Thyroid gland (tissue), 4 donors: ENCODE measurements around the gene MAPK8IP3. TPM values are rescaled to one million over a fixed set of nuclear protein-coding genes. Genes with fewer than 3 reads are reported as not detected.
"Not testable (repeated sequence)": the region's sequence is repeated elsewhere in the genome, so short reads cannot be mapped to it uniquely, and the experiment has no call there.

ENCODE experiments used
- DNase-seq, 2 donors: peaks; one replicate each; pipeline ENCODE4 v3.0.0-alpha.2; 2019
- H3K27ac ChIP-seq, 3 donors: fragments of 200-600 bp; sonication (generic); 1 replicate in 2 of 3; 2 replicates in 1 of 3; pipeline ENCODE4 v1.5.1; 2016 to 2019; ENCODE audit warnings: mild to moderate bottlenecking in 1 of 3, moderate library complexity in 1 of 3
- H3K27me3 ChIP-seq: fragments of 200-600 bp; sonication (generic); one replicate; pipeline ENCODE4 v1.5.1; 2019
- H3K36me3 ChIP-seq, 2 donors: fragments of 200-600 bp; sonication (generic); one replicate each; pipeline ENCODE4 v1.5.1; 2016 to 2019
- H3K4me1 ChIP-seq, 2 donors: fragments of 200-600 bp; sonication (generic); one replicate each; pipeline ENCODE4 v1.5.1; 2017 to 2019
- H3K4me3 ChIP-seq, 3 donors: fragments of 200-600 bp; sonication (generic); replicated peaks in 1 of 3; 1 replicate in 2 of 3; 2 replicates in 1 of 3; pipeline ENCODE4 v1.5.1; 2016; ENCODE audit warnings: mild to moderate bottlenecking in 1 of 3
- H3K9me3 ChIP-seq: fragments of 200-600 bp; sonication (generic); one replicate; pipeline ENCODE4 v1.5.1; 2017
- POLR2A ChIP-seq, 2 donors: fragments of 450-650 bp; IDR thresholded peaks; one replicate each; pipeline ENCODE4 v1.6.1; 2017; ENCODE audit warnings: antibody characterized with exemption in 2 of 2, mild to moderate bottlenecking in 2 of 2, moderate library complexity in 1 of 2
- WGBS, 2 donors: methylation state at CpG; one replicate each; pipeline ENCODE4 v1.1.5; 2017; 5-methylcytosine and 5-hydroxymethylcytosine counted together
- intact Hi-C: fragments of 100-400 bp; cut with DNase I; formaldehyde crosslinking; loops from one replicate; pipeline ENCODE4 v1.15.1; 2023
- total RNA-seq, 4 donors: library from RNA; depleted of rRNA; stranded (reverse); fragments of >200 nt; gene quantifications; one replicate each; pipeline ENCODE4 v1.2.3, GENCODE V29; 2016
- TF ChIP-seq, protein P1 (sequence below), 6 experiments: fragments of 200-600 bp in 3 of 6; fragments of 450-650 bp in 3 of 6; sonication (generic) in 3 of 6; IDR thresholded peaks; one replicate each; pipeline ENCODE4 v1.5.1; 2016 to 2019; ENCODE audit warnings: antibody characterized with exemption in 6 of 6, mild to moderate bottlenecking in 2 of 6, inconsistent platforms in 1 of 6, moderate library complexity in 1 of 6

MAPK8IP3 gene
- total RNA-seq, 4 donors from 2014 or later = 45.7 to 137 (median 60.4) TPM

DNA sequence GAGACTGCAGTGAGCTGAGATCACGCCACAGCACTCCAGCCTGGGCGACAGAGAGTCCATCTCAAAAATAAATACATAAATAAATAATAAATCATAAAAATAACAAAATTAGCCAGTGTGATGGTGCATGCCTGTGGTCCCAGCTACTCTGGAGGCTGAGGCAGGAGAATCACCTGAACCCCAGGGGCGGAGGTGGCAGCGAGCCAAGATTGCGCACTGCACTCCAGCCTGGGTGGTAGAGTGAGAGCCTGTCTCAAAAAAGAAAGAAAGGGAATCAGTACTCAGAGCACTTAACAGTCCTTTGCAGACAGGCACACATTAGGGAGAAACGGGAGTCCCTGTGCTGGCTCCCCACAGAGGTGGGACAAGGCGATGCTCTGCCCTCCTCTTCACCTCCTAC, 25.1 kb downstream of the MAPK8IP3 start:
- Histone ChIP-seq H3K9me3 (no peaks in the 10 kb centered on the region), H3K27me3 (no peaks in the 10 kb centered on the region), H3K4me3 (no peak overlapping the region), H3K27ac (no peak overlapping the region), H3K36me3 (peaks cover 38 to 42% of the 10 kb centered on the region in 2 donors), H3K4me1 (no peaks in the 10 kb centered on the region)
- TF ChIP-seq, protein P1, sequence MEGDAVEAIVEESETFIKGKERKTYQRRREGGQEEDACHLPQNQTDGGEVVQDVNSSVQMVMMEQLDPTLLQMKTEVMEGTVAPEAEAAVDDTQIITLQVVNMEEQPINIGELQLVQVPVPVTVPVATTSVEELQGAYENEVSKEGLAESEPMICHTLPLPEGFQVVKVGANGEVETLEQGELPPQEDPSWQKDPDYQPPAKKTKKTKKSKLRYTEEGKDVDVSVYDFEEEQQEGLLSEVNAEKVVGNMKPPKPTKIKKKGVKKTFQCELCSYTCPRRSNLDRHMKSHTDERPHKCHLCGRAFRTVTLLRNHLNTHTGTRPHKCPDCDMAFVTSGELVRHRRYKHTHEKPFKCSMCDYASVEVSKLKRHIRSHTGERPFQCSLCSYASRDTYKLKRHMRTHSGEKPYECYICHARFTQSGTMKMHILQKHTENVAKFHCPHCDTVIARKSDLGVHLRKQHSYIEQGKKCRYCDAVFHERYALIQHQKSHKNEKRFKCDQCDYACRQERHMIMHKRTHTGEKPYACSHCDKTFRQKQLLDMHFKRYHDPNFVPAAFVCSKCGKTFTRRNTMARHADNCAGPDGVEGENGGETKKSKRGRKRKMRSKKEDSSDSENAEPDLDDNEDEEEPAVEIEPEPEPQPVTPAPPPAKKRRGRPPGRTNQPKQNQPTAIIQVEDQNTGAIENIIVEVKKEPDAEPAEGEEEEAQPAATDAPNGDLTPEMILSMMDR (IDR thresholded peaks at IDR 0.05) = no peak
- no peak for TF ChIP-seq POLR2A (IDR thresholded peaks at IDR 0.05)
- intact Hi-C loops = no loop called here
- DNase-seq = no peak
- 95 to 97% methylated on average over 7 of the region's 7 CpGs for WGBS, 2 donors

DNA sequence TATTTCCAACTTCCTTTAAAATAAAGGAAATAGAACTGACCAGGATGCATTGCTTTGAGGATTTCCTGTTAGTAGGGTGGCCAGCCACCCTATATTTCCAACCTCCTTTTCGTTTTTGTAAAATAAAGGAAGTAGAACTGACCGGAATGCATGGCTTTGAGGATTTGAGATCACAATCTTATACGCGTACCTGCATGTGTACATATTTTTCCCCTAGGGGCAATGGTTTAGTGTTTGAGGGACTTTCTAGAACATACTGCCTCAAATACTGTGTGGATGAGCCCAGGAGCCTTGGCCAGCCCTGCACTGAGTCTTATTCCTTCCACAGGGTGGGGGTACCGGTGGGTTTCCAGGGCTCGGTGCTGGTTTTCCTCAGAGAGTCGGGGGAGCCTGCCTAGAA, 25.6 kb downstream of the MAPK8IP3 start:
- 78 to 85% methylated on average over 6 to 7 of the region's 7 CpGs for WGBS, 2 donors
- intact Hi-C loops = no loop called here
- DNase-seq = no peak
- no peak for TF ChIP-seq POLR2A (IDR thresholded peaks at IDR 0.05)
- TF ChIP-seq, protein P1 (IDR thresholded peaks at IDR 0.05) = no peak
- H3K4me3 ChIP-seq = no peak overlapping the region
- H3K36me3 ChIP-seq = peaks cover 33 to 37% of the 10 kb centered on the region in 2 donors
- no peak overlapping the region for H3K27ac ChIP-seq
- H3K9me3 ChIP-seq = no peaks in the 10 kb centered on the region
- no peaks in the 10 kb centered on the region for H3K27me3 ChIP-seq
- H3K4me1 ChIP-seq = no peaks in the 10 kb centered on the region

DNA sequence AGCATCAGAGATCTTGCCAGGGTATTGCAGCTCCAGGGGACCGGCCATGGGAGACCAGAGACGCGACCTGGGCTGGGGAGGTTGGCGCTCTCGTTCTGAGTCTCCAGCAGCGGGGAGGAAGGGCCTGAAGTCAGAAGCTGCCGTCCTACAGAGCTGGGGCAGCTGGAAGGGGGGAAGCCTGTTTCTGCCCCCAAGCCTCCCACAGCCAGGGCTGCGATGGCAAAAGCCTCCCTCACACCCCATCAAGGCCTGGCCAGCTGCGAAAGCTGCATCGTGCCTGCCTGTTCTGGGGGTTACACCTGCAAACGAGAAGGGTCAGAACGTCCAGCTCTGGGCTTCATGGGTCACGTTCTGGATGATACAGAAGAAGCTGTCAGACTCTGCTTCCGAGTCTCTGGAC, 26.1 kb downstream of the MAPK8IP3 start:
- TF ChIP-seq POLR2A (IDR thresholded peaks at IDR 0.05) = no peak
- TF ChIP-seq, protein P1 (IDR thresholded peaks at IDR 0.05) = no peak
- Histone ChIP-seq H3K27ac (no peak overlapping the region), H3K9me3 (no peaks in the 10 kb centered on the region), H3K4me3 (no peak overlapping the region), H3K4me1 (no peaks in the 10 kb centered on the region), H3K36me3 (peaks cover 28 to 36% of the 10 kb centered on the region in 2 donors), H3K27me3 (no peaks in the 10 kb centered on the region)
- intact Hi-C loops = no loop called here
- 90 to 98% methylated on average over 6 to 9 of the region's 14 CpGs for WGBS, 2 donors
- DNase-seq = no peak

DNA sequence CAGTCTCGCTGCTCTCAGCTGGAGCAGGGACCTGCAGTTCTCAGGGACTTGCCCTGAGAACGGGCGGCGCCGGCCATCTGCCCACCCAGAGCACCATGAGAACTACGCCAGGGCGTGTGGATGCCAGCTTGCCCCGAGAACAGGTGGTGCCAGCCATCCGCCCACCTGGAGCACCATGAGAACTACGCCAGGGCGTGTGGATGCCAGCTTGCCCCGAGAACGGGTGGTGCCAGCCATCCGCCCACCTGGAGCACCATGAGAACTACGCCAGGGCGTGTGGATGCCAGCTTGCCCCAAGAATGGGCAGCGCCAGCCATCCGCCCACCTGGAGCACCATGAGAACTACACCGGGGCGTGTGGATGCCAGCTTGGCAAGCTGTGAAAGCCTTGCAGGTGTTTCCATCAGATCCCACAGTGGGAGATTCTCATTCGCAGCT, 26.6 kb downstream of the MAPK8IP3 start:
- H3K4me1 ChIP-seq, intact Hi-C loops, H3K4me3 ChIP-seq, H3K27ac ChIP-seq, H3K27me3 ChIP-seq, DNase-seq, H3K9me3 ChIP-seq: not testable (repeated sequence)
- WGBS, 2 donors = 92 to 93% methylated on average over 3 to 21 of the region's 21 CpGs
- H3K36me3 ChIP-seq = peaks cover 28 to 36% of the 10 kb centered on the region in 2 donors

DNA sequence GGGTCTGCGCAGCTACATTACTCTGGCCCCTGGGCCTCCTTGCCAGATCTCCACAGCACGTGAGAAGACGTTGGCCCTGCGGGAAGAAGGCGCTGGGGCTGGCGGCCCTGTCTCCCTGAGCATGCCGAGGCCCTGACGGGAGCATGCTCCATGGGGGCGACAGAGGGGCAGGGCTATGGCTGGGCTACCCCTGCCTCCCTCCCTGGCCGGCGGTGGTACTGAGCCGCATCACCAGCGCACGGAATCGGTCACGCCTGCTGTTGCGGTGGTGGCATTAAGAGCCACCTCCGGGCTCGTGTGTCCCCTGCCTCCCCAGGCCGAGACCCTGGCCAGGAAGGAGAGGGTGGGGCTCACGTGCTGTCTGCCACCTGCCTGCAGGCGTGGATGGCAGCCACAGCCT, 28.1 kb downstream of the MAPK8IP3 start:
- peaks cover 20 to 30% of the 10 kb centered on the region in 2 donors for H3K36me3 ChIP-seq
- H3K9me3 ChIP-seq = no peaks in the 10 kb centered on the region
- no peak for TF ChIP-seq POLR2A (IDR thresholded peaks at IDR 0.05)
- TF ChIP-seq, protein P1 (IDR thresholded peaks at IDR 0.05) = no peak
- no peak for DNase-seq
- no peak overlapping the region for H3K27ac ChIP-seq
- intact Hi-C loops = no loop called here
- H3K27me3 ChIP-seq = no peaks in the 10 kb centered on the region
- 97 to 100% methylated on average over 5 to 10 of the region's 22 CpGs for WGBS, 2 donors
- H3K4me1 ChIP-seq = no peaks in the 10 kb centered on the region
- H3K4me3 ChIP-seq = no peak overlapping the region

DNA sequence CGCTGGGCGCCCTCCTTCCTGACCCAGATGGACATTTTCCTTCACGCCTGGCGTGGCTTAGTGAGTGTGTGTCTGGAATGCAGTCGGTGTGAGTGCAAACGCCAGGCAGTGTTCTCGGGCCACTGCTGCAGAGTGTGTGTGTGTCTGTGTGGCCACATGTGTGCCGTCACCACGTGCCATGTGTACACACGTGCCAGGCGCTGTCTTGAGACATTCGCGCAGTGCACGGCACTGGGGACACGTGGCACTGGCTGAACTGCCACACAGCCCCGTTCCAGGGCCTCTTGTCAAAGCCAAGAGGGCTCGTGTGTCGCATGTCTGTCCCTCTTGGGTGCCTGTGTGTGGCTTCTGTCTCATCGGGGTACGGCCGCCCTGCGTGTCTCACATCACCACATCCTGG, 28.8 kb downstream of the MAPK8IP3 start:
- Histone ChIP-seq H3K27me3 (no peaks in the 10 kb centered on the region), H3K36me3 (peaks cover 14 to 25% of the 10 kb centered on the region in 2 donors), H3K9me3 (no peaks in the 10 kb centered on the region), H3K4me3 (no peak overlapping the region), H3K27ac (no peak overlapping the region), H3K4me1 (no peaks in the 10 kb centered on the region)
- no peak for DNase-seq
- intact Hi-C loops = no loop called here
- 97 to 100% methylated on average over 20 to 21 of the region's 22 CpGs for WGBS, 2 donors
- TF ChIP-seq, protein P1 (IDR thresholded peaks at IDR 0.05) = no peak
- TF ChIP-seq POLR2A (IDR thresholded peaks at IDR 0.05) = no peak
